Measurements from ENCODE around the gene SMAD6. TPM values are rescaled to one million over a fixed set of nuclear protein-coding genes. Genes with fewer than 3 reads are reported as not detected.

Gene SMAD6
- total RNA-seq, 2 donors from 2014 or later, result 14.0 to 25.4 TPM

DNA sequence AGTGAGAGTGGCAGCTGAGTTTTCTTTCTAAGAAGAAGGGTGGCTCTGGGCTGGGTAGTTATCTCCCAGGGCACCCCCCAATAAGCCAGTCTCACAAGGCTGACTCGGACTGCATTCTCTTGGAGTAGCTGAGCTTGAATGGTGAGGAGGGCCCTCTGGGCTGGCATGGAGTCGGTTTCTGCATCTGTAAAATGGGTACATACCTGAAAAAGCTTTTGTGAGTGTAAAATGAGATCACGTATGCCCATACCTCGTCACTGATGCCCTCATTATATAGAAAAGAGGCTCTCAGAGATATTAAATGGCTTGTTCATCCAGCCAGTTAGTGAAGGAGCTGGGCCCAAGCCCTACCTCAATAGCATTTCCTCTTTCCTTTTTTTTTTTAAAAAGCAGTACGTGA, 41.2 kb downstream of the SMAD6 start:
- Histone ChIP-seq H3K27ac (no peak overlapping the region), H3K4me1 (peaks cover 37% of the 10 kb centered on the region), H3K36me3 (replicated peaks in 1 of 2; ENCODE audit: insufficient read depth in 1 of 2, low read depth in 2 of 2) (no peaks in the 10 kb centered on the region), H3K4me3 (no peak overlapping the region), H3K27me3 (no peaks in the 10 kb centered on the region), H3K9me3 (no peaks in the 10 kb centered on the region)
- intact Hi-C loops (cut with DNase I), result no loop called here
- no peak for DNase-seq
- no peak for ATAC-seq
- WGBS, 2 donors, result 91 to 94% methylated on average over 5 of the region's 5 CpGs
- TF ChIP-seq POLR2A (IDR thresholded peaks at IDR 0.05), result no peak
- TF ChIP-seq, protein P1, sequence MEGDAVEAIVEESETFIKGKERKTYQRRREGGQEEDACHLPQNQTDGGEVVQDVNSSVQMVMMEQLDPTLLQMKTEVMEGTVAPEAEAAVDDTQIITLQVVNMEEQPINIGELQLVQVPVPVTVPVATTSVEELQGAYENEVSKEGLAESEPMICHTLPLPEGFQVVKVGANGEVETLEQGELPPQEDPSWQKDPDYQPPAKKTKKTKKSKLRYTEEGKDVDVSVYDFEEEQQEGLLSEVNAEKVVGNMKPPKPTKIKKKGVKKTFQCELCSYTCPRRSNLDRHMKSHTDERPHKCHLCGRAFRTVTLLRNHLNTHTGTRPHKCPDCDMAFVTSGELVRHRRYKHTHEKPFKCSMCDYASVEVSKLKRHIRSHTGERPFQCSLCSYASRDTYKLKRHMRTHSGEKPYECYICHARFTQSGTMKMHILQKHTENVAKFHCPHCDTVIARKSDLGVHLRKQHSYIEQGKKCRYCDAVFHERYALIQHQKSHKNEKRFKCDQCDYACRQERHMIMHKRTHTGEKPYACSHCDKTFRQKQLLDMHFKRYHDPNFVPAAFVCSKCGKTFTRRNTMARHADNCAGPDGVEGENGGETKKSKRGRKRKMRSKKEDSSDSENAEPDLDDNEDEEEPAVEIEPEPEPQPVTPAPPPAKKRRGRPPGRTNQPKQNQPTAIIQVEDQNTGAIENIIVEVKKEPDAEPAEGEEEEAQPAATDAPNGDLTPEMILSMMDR (IDR thresholded peaks at IDR 0.05), result no peak

GRCh38 chr15:66743703-66744536, 41.9 kb downstream of the SMAD6 start:
- ATAC-seq (peak; percentile 34), DNase-seq (peak in 2 of 4 donors; percentile 37 to 48)
- WGBS, 2 donors, result 56 to 70% methylated on average over 15 of the region's 15 CpGs
- no peak for TF ChIP-seq POLR2A (IDR thresholded peaks at IDR 0.05)
- TF ChIP-seq, protein P1 (IDR thresholded peaks at IDR 0.05), result no peak
- Histone ChIP-seq H3K27me3 (no peaks in the 10 kb centered on the region), H3K27ac (peak overlapping the region in 2 of 4 donors; percentile 26 to 34), H3K36me3 (replicated peaks in 1 of 2; ENCODE audit: insufficient read depth in 1 of 2, low read depth in 2 of 2) (no peaks in the 10 kb centered on the region), H3K4me1 (peaks cover 39% of the 10 kb centered on the region), H3K4me3 (no peak overlapping the region), H3K9me3 (no peaks in the 10 kb centered on the region)
- intact Hi-C loops (cut with DNase I), result no loop called here

DNA sequence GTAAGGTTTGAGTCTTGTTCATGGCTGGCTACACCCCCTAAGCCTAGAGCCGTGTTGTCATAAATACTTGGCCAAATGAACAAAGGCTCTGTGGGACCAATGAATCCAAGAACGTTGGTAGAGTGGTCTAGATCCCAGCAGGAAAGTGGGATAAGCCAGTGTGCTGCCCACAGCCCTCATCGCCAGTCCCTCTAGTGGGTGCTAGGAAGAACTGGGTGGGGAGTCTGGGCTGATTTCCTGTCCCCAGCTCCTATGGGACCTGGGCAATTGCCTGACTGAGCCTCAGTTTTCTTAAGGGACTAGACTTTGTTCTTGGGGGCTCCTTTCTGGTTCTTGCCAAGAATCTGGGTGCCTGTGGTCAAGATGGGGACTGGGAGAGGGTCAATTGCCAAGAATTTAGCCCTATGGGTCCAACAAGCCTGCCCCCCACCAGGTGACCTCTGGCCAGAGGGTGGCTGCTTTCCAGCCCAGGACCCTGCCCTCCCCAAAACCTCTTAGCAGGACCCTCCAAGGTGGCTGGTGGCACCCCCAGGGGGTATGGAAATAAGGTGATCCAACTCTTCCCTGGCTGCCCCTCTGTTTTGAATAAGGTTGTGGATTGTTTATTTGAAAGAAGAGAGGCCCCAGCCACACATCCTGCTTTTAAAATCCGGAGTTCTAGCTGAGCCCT, 42.7 kb downstream of the SMAD6 start:
- no peak for TF ChIP-seq POLR2A (IDR thresholded peaks at IDR 0.05)
- TF ChIP-seq, protein P1 (IDR thresholded peaks at IDR 0.05), result no peak
- WGBS, 2 donors, result 76 to 88% methylated on average over 4 of the region's 4 CpGs
- Histone ChIP-seq H3K4me1 (peaks cover 48% of the 10 kb centered on the region), H3K27me3 (no peaks in the 10 kb centered on the region), H3K9me3 (no peaks in the 10 kb centered on the region), H3K4me3 (no peak overlapping the region), H3K27ac (peak overlapping the region in 2 of 4 donors; percentile 26 to 34), H3K36me3 (replicated peaks in 1 of 2; ENCODE audit: insufficient read depth in 1 of 2, low read depth in 2 of 2) (no peaks in the 10 kb centered on the region)
- intact Hi-C loops (cut with DNase I), result loop anchor here (5.0 kb wide), 1 partner anchor 37 kb away; no protein-coding TSS in a partner anchor
- ATAC-seq (no peak), DNase-seq (no peak)

DNA sequence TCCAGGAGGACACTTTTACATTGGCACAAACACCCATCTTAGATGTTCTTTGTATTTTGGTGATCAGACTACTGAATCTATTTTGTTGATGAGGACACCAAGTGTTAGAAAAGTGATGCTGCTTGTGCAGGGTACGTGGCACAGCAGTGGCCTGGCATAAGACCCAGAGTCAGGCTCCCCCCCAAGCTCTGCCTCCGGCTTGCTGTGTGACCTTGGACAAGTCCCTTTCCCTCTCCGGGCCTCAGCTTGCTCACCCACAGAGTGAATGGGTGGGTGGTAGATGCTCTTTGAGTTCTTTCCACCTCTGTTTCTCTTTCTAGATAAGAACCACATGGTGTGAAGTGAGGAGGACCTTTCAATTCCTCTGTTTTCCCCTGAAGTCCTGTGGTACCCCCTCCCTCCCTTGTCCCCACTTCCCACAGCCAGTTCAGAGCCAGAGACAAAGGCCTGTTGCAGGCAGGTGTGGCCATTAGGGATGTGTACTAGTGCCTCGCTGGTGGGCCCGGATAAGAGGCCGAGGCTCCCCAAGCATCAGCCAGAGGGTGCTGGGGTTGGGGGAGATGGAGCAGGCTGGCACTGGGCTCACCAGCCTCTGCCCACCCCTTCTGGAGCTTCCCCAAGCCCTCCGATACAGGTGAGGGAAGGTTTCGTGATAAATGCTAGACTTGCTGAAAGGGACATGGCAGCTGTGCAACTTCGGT, 43.6 kb downstream of the SMAD6 start:
- Histone ChIP-seq H3K9me3 (no peaks in the 10 kb centered on the region), H3K4me3 (no peak overlapping the region), H3K36me3 (replicated peaks in 1 of 2; ENCODE audit: insufficient read depth in 1 of 2, low read depth in 2 of 2) (no peaks in the 10 kb centered on the region), H3K4me1 (peaks cover 57% of the 10 kb centered on the region), H3K27ac (no peak overlapping the region), H3K27me3 (no peaks in the 10 kb centered on the region)
- intact Hi-C loops (cut with DNase I), result loop anchor here (5.0 kb wide), 1 partner anchor 38 kb away; no protein-coding TSS in a partner anchor
- no peak for TF ChIP-seq POLR2A (IDR thresholded peaks at IDR 0.05)
- TF ChIP-seq, protein P1 (IDR thresholded peaks at IDR 0.05), result no peak
- no peak for ATAC-seq
- 43 to 70% methylated on average over 4 to 9 of the region's 9 CpGs for WGBS, 2 donors
- DNase-seq, result no peak

All from body of pancreas (tissue), 4 donors.